Sigmoid colon (tissue), 7 donors: Measurements from ENCODE around the gene TMEM135. TPM values are rescaled to one million over a fixed set of nuclear protein-coding genes. Genes with fewer than 3 reads are reported as not detected.

Experiments used
- DNase-seq: peaks from one replicate; pipeline ENCODE4 v3.0.0-alpha.2; 2019
- H3K27ac ChIP-seq, 4 donors: fragments of 200-600 bp; sonication (generic); one replicate each; pipeline ENCODE4 v1.5.1; 2016 to 2019; ENCODE audit warnings: mild to moderate bottlenecking in 1 of 4
- H3K27me3 ChIP-seq, 3 donors: fragments of 200-600 bp; sonication (generic); one replicate each; pipeline ENCODE4 v1.5.1; 2019; ENCODE audit warnings: mild to moderate bottlenecking in 1 of 3
- H3K36me3 ChIP-seq, 4 donors: fragments of 200-600 bp; sonication (generic); one replicate each; pipeline ENCODE4 v1.5.1; 2016 to 2019
- H3K4me1 ChIP-seq, 4 donors: fragments of 200-600 bp; sonication (generic); one replicate each; pipeline ENCODE4 v1.5.1; 2017 to 2019
- H3K4me3 ChIP-seq, 4 donors: fragments of 200-600 bp; sonication (generic); one replicate each; pipeline ENCODE4 v1.5.1; 2017 to 2019; ENCODE audit warnings: mild to moderate bottlenecking in 2 of 4, moderate library complexity in 1 of 4
- H3K9me3 ChIP-seq, 4 donors: fragments of 200-600 bp in 3 of 4; sonication (generic) in 3 of 4; one replicate each; pipeline versions ENCODE4 v1.5.1 to v1.6.1; 2013 to 2019
- CTCF ChIP-seq, 4 experiments: fragments of 450-650 bp in 3 of 4; fragments of 200-600 bp in 1 of 4; IDR thresholded peaks; one replicate each; pipeline ENCODE4 v1.5.1; 2016 to 2019; ENCODE audit warnings: antibody characterized with exemption in 4 of 4, mild to moderate bottlenecking in 3 of 4, moderate library complexity in 2 of 4
- EP300 ChIP-seq, 4 donors: sonication (generic); formaldehyde crosslinking; IDR thresholded peaks; one replicate each; pipeline ENCODE4 v1.6.1; 2017; ENCODE audit warnings: antibody characterized with exemption in 4 of 4
- POLR2A ChIP-seq, 2 donors: fragments of 450-650 bp; IDR thresholded peaks; one replicate each; pipeline ENCODE4 v1.6.1; 2016; ENCODE audit warnings: antibody characterized with exemption in 2 of 2, mild to moderate bottlenecking in 2 of 2, moderate library complexity in 2 of 2
- POLR2AphosphoS5 ChIP-seq, 4 donors: sonication (generic); formaldehyde crosslinking; IDR thresholded peaks; one replicate each; pipeline ENCODE4 v1.6.1; 2017; ENCODE audit warnings: antibody characterized with exemption in 4 of 4
- WGBS, 2 donors: extraction: QIAGEN DNeasy Blood & Tissue Kit; methylation state at CpG; one replicate each; pipeline ENCODE4 v1.1.7; 2013; 5-methylcytosine and 5-hydroxymethylcytosine counted together
- intact Hi-C: fragments of 100-400 bp; cut with DNase I; formaldehyde crosslinking; loops from one replicate; pipeline ENCODE4 v1.15.1; 2023
- polyA plus RNA-seq, 3 donors: library from polyadenylated mRNA; stranded (reverse); fragments of 200-250 nt; gene quantifications; one replicate each; pipeline ENCODE4 v1.2.3, GENCODE V29; 2013
- total RNA-seq, 4 donors: library from RNA; depleted of rRNA; stranded (reverse); fragments of >200 nt; gene quantifications; one replicate each; pipeline ENCODE4 v1.1.0, GENCODE V29; 2016
- donor health status: healthy with polysubstance abuse.
- donor health status: Bipolar disorder and iron deficiency.
- donor health status: healthy.

The TMEM135 gene
- total and polyA plus RNA-seq, 7 donors = 4.8 to 36.2 (median 20.0) TPM

GRCh38 chr11:87212891-87213290, 175.2 kb downstream of the TMEM135 start:
- Histone ChIP-seq H3K9me3 (no peaks in the 10 kb centered on the region), H3K27me3 (no peaks in the 10 kb centered on the region), H3K36me3 (no peaks in the 10 kb centered on the region), H3K4me1 (no peaks in the 10 kb centered on the region), H3K4me3 (no peak overlapping the region), H3K27ac (no peak overlapping the region)
- no peak for DNase-seq
- 90 to 94% methylated on average over 1 of the region's 1 CpG for WGBS, 2 donors
- TF ChIP-seq CTCF (IDR thresholded peaks at IDR 0.05) (no peak), POLR2A (IDR thresholded peaks at IDR 0.05) (no peak), POLR2AphosphoS5 (IDR thresholded peaks at IDR 0.05) (no peak), EP300 (IDR thresholded peaks at IDR 0.05) (no peak)
- intact Hi-C loops = no loop called here

GRCh38 chr11:87213444-87213843, 175.7 kb downstream of the TMEM135 start:
- Histone ChIP-seq H3K27me3 (no peaks in the 10 kb centered on the region), H3K4me3 (no peak overlapping the region), H3K27ac (no peak overlapping the region), H3K36me3 (no peaks in the 10 kb centered on the region), H3K4me1 (no peaks in the 10 kb centered on the region), H3K9me3 (no peaks in the 10 kb centered on the region)
- intact Hi-C loops = no loop called here
- WGBS, 2 donors = 83 to 87% methylated on average over 2 of the region's 2 CpGs
- TF ChIP-seq POLR2AphosphoS5 (IDR thresholded peaks at IDR 0.05) = no peak
- TF ChIP-seq CTCF (IDR thresholded peaks at IDR 0.05) = no peak
- no peak for TF ChIP-seq POLR2A (IDR thresholded peaks at IDR 0.05)
- no peak for DNase-seq

- Histone ChIP-seq H3K36me3 (no peaks in the 10 kb centered on the region), H3K4me1 (peaks cover 0 to 13% (median 5%) of the 10 kb centered on the region in 4 donors), H3K9me3 (no peaks in the 10 kb centered on the region), H3K27ac (no peak overlapping the region), H3K4me3 (no peak overlapping the region), H3K27me3 (no peaks in the 10 kb centered on the region)
- no peak for DNase-seq
- TF ChIP-seq CTCF (IDR thresholded peaks at IDR 0.05) (no peak), POLR2AphosphoS5 (IDR thresholded peaks at IDR 0.05) (no peak), POLR2A (IDR thresholded peaks at IDR 0.05) (no peak), EP300 (IDR thresholded peaks at IDR 0.05) (no peak)
- WGBS, 2 donors = 99 to 100% methylated on average over 1 of the region's 1 CpG
- intact Hi-C loops = no loop called here
Observed at GRCh38 chr11:87215236-87215635, 177.5 kb downstream of the TMEM135 start.

DNA sequence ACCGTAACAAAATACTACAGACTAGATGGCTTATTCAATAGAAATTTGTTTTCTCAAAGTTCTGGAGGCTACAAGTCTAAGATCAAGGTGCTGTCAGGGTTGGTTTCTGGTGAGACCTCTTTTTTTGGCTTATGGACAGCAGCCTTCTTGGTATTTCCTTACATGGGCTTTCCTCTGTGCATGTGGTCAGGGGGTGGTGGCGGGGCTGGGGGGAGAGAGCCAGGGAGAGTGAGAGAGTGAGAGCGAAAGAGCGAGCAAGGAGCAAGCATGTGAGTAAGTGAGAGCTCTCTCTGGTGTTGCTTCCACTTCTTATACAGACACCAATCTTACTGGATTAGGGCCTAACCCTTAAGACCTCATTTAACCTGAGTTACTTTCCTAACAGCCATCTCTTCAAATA, 181.5 kb downstream of the TMEM135 start:
- DNase-seq = no peak
- 85 to 91% methylated on average over 4 of the region's 4 CpGs for WGBS, 2 donors
- Histone ChIP-seq H3K27me3 (no peaks in the 10 kb centered on the region), H3K4me3 (no peak overlapping the region), H3K4me1 (peaks cover 0 to 21% (median 6%) of the 10 kb centered on the region in 4 donors), H3K36me3 (no peaks in the 10 kb centered on the region), H3K27ac (no peak overlapping the region), H3K9me3 (no peaks in the 10 kb centered on the region)
- TF ChIP-seq CTCF (IDR thresholded peaks at IDR 0.05) (no peak), POLR2AphosphoS5 (IDR thresholded peaks at IDR 0.05) (no peak), POLR2A (IDR thresholded peaks at IDR 0.05) (no peak), EP300 (IDR thresholded peaks at IDR 0.05) (no peak)
- intact Hi-C loops = no loop called here

DNA sequence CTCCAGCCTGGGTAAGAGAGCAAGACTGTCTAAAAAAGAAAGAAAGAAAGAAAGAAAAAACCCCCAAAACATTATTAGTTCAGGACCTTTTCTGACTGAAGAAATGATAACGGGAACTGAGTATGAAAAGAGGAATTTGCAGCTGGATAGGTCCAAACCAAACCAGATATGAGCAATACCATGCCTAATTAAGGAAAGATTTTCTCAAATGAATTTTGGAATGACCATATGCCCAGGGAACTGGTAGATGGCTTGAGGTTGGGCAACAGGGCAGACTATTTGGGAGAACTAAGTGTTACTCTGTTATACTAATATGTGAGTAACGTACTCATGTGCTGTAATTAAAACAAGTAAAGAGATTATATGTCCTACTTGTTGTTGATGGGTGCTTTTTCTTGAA, 186.1 kb downstream of the TMEM135 start:
- intact Hi-C loops = no loop called here
- no peak for DNase-seq
- WGBS, 2 donors = 95 to 96% methylated on average over 2 of the region's 2 CpGs
- Histone ChIP-seq H3K27ac (no peak overlapping the region), H3K4me1 (peaks cover 0 to 28% (median 6%) of the 10 kb centered on the region in 4 donors), H3K27me3 (no peaks in the 10 kb centered on the region), H3K36me3 (no peaks in the 10 kb centered on the region), H3K9me3 (no peaks in the 10 kb centered on the region), H3K4me3 (no peak overlapping the region)
- TF ChIP-seq CTCF (IDR thresholded peaks at IDR 0.05) = no peak
- TF ChIP-seq EP300 (IDR thresholded peaks at IDR 0.05) = no peak
- no peak for TF ChIP-seq POLR2AphosphoS5 (IDR thresholded peaks at IDR 0.05)
- no peak for TF ChIP-seq POLR2A (IDR thresholded peaks at IDR 0.05)
